Right hindlimb (tissue), 1 donor: ENCODE measurements around the gene SPO11.
"Not testable (repeated sequence)": the region's sequence is repeated elsewhere in the genome, so short reads cannot be mapped to it uniquely, and the experiment has no call there.

ENCODE experiments used
- DNase-seq: peaks from one replicate; pipeline ENCODE4 v3.0.0-alpha.2; 2018

Gene SPO11

DNA sequence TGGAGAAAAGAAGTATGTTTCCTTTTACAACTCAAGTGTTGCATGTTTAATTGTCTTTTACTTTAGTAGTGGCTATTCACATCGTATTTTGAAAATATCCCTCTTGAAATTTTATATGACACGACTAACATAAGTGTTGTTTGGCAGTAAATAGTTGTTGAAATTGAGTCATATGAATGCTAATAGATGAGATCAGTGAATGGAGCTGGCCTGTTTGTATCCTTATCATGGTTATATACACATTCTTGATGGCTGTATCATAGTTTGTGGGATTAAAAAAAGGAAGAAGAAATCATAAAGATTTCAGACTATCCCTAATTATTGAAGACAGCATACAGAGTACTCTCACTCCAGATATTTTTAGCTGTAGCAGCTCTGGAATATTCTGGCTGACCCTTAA lies 13.2 kb downstream of the SPO11 start:
- no peak for DNase-seq

DNA sequence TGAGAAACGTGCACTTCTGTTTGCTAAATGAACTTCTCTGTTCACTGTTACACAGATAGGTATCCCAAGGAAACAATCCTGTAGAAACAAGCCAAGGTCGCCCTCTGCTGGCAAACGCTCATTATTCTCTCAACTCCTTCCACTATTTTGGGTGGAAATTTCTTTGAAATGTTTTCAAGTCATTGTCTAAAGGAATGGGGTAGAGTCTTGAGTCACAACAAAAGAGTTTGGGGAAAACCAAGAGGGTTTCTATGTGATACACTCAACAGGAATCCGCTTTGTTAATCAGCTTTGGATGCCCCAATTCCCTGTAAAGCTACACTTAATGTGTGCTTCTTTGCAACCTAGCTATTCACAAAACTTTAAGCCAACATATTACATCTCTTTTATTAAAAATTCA lies 16.9 kb downstream of the SPO11 start:
- peak; percentile 77 for DNase-seq

DNA sequence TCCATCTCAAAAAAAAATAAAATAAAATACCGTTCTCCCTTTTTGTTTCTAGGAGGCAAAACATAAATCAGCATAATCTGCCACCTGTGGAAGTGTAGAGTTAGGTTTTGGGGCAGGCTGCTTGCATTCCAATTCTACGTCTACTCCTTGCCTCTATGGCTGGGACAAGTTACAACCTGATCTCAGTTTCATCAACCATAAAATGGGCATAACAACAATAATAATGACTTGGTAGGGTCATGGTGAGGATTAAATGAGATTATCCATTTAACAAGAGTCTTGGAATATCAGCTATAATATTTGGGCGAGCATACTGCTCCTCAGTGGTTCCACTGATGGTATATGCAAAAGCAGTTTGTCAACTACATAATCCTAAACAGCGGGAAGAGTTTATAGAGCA lies 17.8 kb downstream of the SPO11 start:
- no peak for DNase-seq

DNA sequence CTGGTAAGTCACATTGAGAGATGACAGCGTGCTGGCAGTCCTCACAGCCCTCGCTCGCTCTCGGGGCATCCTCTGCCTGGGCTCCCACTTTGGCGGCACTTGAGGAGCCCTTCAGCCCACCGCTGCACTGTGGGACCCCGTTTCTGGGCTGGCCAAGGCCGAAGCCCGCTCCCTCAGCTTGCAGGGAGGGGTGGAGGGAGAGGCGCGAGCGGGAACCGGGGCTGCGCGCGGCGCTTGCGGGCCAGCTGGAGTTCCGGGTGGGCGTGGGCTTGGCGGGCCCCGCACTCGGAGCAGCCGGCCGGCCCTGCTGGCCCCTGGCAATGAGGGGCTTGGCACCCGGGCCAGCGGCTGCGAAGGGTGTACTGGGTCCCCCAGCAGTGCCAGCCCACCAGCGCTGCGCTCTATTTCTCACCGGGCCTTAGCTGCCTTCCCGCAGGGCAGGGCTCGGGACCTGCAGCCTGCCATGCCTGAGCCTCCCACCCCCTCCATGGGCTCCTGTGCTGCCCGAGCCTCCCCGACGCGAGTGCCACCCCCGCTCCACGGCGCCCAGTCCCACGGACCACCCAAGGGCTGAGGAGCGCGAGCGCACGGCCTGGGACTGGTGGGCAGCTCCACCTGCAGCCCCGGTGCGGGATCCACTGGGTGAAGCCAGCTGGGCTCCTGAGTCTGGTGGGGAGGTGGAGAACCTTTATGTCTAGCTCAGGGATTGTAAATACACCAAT lies 18.8 kb downstream of the SPO11 start:
- not testable (repeated sequence) for DNase-seq

- not testable (repeated sequence) for DNase-seq
Observed at GRCh38 chr20:57348922-57349574, 19.4 kb downstream of the SPO11 start.

GRCh38 chr20:57350081-57350710 lies 20.6 kb downstream of the SPO11 start:
- DNase-seq, result no peak

- DNase-seq, result not testable (repeated sequence)
Observed at GRCh38 chr20:57350726-57351041, 21.1 kb downstream of the SPO11 start.

GRCh38 chr20:57351042-57351783 lies 21.6 kb downstream of the SPO11 start, which contains the start of gene RAE1:
Gene RAE1 (plus strand): TSS chr20:57351255. CDS start chr20:57354039, 2,784 bp downstream.
- peak; percentile 95 for DNase-seq

- DNase-seq, result no peak
Observed at GRCh38 chr20:57352305-57352704, 22.7 kb downstream of the SPO11 start.

- DNase-seq, result no peak
Observed at GRCh38 chr20:57353351-57353750, 23.7 kb downstream of the SPO11 start.

DNA sequence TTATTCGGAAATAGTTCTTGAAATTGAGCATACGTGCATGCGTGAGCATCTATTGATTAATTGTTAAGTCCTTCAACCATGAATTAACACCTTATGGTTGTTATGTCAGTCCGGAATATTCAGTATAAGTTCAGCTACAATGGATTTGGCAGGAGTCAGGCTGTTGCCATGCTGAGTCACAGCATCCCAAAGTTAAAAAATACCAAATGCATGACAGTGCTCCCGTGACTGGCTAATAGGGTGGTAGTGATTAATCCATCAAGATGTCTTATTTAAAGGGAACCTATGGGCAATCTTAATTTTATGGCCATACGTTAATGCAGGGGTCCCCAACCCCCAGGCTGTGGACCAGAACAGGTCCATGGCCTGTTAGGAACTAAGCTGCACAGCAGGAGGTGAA lies 31.9 kb downstream of the SPO11 start:
- DNase-seq, result no peak

DNA sequence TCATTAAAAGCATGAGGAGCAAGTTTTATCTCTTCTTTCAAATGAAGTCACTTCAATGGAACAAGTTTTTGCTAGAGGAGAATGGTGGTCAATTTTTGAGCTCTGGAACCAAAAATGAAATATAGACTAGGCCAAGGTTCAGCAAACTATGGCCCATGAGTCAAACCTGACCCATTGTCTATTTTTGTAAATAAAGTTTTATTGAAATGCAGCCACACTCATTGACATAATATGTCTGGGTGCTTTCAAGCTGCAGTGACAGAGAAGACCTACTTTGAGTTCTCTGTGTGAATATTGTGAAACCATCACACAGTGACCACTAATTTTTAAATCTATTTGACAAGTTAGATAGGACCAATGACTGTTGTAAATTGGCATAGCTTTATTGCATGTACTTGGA lies 34.8 kb downstream of the SPO11 start:
- no peak for DNase-seq

DNA sequence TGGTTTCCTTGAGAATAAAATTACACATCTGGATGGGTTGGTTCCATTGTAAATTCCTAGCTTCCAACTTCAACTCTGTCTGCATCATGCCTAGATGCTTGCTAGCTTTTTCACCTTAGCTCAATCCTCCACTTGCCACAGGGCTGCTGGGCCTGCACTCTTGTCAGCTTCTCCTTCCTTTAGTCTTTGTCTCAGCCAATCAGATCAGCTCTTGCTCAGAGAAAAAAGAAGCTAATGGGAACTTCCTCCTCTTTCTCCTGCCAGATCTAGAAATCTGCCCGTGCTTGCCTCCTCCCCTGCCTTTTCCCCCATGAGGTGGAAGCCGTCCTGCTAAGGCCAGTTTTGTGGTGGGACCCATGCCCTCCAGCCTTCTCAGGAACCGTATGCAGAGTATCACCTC lies 40.0 kb downstream of the SPO11 start:
- DNase-seq, result no peak

- no peak for DNase-seq
Observed at GRCh38 chr20:57370316-57370715, 40.7 kb downstream of the SPO11 start.

DNA sequence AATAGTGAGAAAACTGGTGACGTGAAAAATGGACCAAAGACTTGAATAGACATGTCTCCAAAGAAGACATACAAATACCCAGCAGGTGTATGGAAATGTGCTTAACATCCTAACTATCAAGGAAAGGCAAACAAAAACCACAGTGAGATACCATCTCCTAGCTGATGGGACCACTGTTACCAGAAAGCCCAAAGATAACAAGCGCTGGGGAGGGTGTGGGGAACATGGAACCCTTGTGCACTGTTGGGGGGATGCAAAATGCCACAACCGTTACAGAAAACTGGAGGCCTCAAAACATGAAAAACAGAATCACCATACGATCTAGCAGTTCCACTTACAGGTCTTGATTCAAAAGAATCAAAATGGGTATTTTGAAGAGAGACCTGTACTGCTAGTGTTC lies 41.8 kb downstream of the SPO11 start:
- no peak for DNase-seq

DNA sequence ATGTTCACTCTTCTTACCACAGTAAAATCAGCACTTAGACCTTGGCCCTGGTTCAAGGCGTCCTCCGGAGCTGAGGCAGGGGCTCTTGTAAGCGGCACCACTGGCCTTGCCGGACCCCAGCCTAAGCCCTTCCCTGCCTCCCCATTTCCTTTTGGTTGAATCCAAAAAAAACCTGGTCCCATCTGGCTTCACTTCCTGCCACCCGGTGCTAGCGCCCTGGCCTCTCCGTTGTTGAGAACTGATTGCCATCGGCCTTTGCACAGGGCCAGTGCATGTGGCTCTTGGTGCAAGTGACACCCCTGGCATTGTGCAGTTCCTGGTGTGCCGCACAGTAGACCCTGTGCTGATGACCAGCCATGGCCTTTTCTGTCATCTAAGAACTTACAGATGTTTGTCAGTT lies 42.6 kb downstream of the SPO11 start:
- no peak for DNase-seq

DNA sequence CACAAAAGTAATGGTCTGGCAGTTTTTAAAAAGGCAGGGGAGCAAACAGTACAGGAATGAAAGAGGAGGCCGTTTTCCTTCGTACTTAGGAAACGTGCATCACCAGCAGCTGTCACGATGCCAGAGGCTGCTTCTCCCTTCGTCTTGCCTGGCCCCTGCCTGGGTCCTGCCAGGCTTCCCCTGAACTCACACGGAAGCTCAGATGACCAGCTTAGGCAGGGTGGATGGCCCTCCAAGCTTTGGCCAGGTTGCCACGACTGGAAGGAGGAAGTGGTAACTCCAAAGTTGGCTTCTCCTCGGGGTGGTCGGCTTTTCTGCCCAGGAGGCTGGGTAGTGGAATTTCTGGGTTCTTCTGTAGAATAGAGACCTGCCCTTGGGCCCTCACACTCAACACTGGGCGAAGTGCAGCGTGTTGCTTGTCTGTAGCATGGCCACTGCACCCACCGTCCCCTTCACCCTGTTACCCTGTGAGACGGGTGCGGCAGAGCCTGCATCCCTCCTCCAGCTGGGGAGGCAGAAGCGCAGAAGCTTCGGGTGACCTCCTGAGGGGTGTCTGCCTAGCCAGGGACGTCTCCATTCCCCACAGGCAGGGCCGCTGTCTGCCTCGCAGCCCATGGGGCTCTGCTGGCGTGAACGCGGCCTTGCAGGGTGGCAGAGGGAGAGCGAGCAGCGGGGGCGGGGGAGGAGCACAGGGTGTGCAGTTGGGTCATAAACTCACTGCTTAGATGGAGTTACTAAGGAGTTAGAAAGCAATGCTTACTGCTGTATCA lies 43.2 kb downstream of the SPO11 start:
- no peak for DNase-seq

DNA sequence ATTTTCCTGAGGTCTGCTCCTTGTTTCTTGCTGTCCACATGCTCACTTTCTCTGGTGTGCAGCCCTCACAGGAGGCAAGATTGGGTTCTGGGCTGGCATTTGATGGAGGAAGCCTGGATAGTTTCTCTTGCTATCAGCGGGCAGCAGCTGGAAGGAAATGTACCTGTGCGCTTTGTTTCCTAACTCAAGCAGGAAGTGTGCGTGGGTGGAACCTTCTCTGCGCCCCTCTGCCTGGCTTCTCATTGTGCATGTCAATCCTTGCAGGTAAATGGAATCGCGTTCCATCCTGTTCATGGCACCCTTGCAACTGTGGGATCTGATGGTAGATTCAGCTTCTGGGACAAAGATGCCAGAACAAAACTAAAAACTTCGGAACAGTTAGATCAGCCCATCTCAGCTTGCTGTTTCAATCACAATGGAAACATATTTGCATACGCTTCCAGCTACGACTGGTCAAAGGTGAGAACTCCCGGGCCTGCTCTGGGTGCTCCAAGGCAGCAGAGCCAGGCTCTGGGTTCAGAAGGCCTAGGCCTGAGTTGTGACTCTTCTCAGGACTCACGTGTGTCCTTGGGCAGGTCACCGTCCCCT lies 44.8 kb downstream of the SPO11 start:
- DNase-seq, result no peak

- DNase-seq, result no peak
Observed at GRCh38 chr20:57374931-57375651, 45.5 kb downstream of the SPO11 start.

GRCh38 chr20:57375652-57376230 lies 46.1 kb downstream of the SPO11 start:
- no peak for DNase-seq

- DNase-seq, result no peak
Observed at GRCh38 chr20:57377350-57377749, 47.7 kb downstream of the SPO11 start.
